ENCODE data around the gene F2RL2.

The F2RL2 gene, protein sequence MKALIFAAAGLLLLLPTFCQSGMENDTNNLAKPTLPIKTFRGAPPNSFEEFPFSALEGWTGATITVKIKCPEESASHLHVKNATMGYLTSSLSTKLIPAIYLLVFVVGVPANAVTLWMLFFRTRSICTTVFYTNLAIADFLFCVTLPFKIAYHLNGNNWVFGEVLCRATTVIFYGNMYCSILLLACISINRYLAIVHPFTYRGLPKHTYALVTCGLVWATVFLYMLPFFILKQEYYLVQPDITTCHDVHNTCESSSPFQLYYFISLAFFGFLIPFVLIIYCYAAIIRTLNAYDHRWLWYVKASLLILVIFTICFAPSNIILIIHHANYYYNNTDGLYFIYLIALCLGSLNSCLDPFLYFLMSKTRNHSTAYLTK

GRCh38 chr5:76622973-76623596, at the start of gene F2RL2:
F2RL2 (minus strand) TSS chr5:76623403; CDS start chr5:76623230, 173 bp downstream.
- DNase-seq, result no peak
- intact Hi-C loops (cut with DNase I), result no loop called here

- intact Hi-C loops (cut with DNase I), result no loop called here
- DNase-seq, result no peak
Observed at GRCh38 chr5:76672242-76672641, 49.0 kb upstream of the F2RL2 start.

DNA sequence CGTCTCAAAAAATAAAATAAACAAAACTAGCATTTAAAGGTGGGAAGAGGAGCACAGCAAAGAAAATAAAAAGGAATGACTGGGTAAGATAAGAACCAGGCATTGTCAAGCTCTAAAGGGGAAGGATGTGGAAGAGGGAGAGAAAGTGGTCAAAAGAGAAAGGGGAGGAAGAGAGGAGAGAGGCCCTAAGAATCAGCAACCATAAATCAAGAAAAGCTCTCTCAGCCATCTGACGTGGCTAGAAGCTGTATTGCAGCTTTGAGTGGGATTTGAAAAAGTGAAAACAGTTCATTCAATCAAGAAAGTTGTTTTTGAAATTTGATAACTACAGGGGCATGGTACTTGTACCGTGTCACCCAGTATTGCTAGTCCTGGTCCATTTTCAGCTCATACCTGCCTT, 47.3 kb upstream of the F2RL2 start:
- intact Hi-C loops (cut with DNase I), result no loop called here
- DNase-seq, result no peak

GRCh38 chr5:76669245-76669644, 46.0 kb upstream of the F2RL2 start:
- intact Hi-C loops (cut with DNase I), result no loop called here
- DNase-seq, result no peak

DNA sequence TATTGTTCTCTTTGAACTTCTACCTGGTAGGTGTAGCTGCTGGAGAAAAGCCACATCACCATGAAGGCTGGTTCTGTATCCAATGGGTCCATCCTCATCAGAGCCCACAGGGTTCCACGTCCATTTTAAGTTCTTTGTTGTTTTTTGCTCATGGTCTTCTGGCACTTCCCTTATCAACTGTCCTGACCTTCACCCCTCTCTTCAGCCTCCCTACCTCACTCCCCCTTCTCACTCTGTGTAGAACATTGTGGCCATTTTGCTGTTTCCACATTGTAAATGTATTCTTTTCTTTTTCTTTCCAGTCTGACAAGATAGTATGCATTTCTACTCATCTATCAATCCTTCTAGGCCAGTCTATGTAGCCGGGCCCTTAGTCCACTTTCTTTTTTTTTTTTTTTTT, 44.3 kb upstream of the F2RL2 start:
- no peak for DNase-seq
- intact Hi-C loops (cut with DNase I), result no loop called here

- DNase-seq, result no peak
- intact Hi-C loops (cut with DNase I), result no loop called here
Observed at GRCh38 chr5:76664079-76664478, 40.9 kb upstream of the F2RL2 start.

- intact Hi-C loops (cut with DNase I), result no loop called here
- DNase-seq, result no peak
Observed at GRCh38 chr5:76663573-76663972, 40.4 kb upstream of the F2RL2 start.

- DNase-seq, result no peak
- intact Hi-C loops (cut with DNase I), result no loop called here
Observed at GRCh38 chr5:76662521-76662920, 39.3 kb upstream of the F2RL2 start.

GRCh38 chr5:76660360-76660759, 37.2 kb upstream of the F2RL2 start:
- intact Hi-C loops (cut with DNase I), result no loop called here
- DNase-seq, result no peak

GRCh38 chr5:76657683-76658311, 34.6 kb upstream of the F2RL2 start:
- DNase-seq, result no peak
- intact Hi-C loops (cut with DNase I), result no loop called here

GRCh38 chr5:76657091-76657490, 33.9 kb upstream of the F2RL2 start:
- intact Hi-C loops (cut with DNase I), result no loop called here
- no peak for DNase-seq

- intact Hi-C loops (cut with DNase I), result no loop called here
- no peak for DNase-seq
Observed at GRCh38 chr5:76652809-76653414, 29.7 kb upstream of the F2RL2 start.

DNA sequence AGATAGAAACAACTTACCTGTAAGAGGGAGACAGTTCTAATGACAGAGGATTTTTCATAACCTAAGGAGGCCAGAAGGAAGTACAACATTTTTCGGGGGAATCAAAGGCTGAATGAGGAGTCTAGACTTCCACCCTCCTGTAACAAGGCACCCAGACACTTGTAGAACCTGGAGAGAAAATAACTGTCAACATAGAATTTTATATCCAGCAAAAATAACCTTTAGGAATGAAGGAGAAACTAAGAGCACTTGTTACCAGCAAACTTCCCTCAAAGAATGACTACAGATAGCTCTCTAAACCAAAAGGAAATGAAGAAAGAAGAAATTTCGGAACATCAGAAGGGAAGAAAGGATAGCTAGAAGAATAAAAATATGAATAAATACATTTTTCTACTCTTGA, 25.9 kb upstream of the F2RL2 start:
- DNase-seq, result no peak
- intact Hi-C loops (cut with DNase I), result no loop called here

DNA sequence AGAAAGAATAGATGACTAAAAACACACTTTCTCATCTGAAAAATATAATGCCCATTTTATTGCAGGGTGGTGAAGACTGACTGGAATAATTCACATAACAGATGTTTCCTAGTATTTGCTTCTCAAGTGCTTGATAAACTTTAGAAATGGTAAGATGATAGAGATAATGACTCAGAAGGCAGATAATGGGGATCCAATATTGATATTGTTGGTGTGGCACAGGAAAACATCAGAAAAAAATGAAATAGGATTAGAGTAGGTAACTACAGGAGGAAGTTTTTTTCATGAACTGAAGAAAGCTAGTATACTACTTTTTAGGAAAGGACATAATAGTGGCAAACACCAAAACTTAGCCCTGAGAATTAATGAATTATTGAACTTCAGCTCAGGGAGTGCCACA, 20.2 kb upstream of the F2RL2 start:
- DNase-seq, result no peak
- intact Hi-C loops (cut with DNase I), result no loop called here

GRCh38 chr5:76642390-76643040, 19.3 kb upstream of the F2RL2 start:
- intact Hi-C loops (cut with DNase I), result no loop called here
- no peak for DNase-seq

DNA sequence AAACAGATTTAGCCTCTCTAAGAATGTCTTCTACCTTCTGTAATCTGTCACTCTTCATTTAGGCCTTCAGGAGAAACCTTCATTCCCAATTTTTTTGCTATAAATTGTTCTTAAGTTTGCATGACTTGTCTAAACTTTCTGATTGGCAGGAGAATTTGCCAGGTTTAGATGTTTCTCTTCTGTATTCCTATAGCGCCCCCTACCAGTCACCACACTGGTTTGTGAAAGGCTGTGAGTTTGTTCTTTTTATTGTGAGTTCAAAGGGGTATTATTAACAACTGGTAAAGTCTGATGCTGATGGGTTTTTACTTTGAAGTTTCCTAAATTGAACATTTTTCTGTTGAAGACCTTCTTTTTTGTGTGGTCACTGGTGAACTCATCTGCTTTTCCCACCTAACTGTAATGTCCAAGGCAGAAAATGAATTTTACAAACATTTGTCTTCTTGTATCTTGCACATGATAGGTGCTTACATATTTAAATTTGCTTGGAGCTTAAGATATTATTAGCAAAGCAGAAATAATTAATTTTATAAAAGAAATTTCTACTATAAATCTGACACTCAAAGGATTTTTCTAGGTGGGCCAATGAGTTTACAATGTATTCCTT, 18.4 kb upstream of the F2RL2 start:
- peak in 3 of 10 donors; percentile 17 to 26 (median 25) for DNase-seq
- intact Hi-C loops (cut with DNase I), result no loop called here

DNA sequence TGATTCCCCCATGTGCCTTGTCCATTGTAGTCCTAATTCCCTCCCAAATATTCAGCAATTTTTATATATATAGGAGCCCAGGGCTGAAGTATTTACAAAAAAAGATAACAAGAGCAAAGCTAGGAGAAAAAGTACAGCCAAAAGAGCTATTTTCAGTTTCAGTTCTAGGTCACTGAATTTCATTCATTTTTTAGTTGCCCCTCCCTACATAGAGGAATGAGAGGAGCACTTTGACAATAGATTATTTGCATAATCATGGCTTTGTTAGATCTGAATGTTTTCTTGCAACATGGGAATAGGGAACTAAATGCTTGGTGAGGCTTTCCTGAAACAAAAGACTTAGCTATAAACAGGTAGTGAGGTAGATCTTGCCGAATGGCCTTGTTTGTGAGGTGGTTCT, 15.3 kb upstream of the F2RL2 start:
- DNase-seq, result no peak
- intact Hi-C loops (cut with DNase I), result no loop called here

DNA sequence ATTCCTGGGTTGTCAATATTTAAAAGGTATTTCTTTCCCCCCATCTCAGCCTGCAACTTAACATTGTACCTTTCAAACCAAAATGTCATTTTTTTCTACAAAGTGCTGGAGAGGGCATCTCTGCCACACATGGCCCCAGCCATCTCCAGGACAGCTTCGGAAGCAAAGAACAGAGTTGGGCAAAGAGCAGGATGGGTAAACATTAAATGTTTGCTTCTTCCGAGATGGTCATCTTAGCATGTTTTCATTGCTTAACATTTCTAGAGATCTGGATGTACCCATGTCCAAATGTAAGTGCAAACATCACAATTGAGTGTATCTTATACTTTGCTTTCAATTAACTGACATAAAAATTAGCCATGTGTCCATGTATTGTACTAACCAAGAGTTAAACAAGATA, 14.3 kb upstream of the F2RL2 start:
- no peak for DNase-seq
- intact Hi-C loops (cut with DNase I), result no loop called here

DNA sequence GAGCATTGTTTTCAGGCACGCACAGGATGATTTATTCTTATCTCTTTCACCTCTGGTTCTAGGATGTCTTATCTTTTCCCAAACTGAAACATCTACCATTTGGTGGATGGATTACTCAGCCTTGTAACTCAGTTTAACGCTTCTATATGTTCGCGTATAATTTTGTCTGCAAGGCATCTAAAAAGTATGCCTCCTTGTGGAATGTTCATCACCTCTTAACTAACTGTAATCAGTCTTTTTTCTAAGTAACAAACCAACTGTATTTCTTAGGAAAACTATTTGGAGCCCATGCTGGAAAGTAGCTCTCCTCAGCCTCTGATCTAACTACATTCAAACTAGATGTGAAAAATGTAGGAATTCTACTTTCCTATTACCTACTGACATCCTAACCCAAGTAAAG, 11.5 kb upstream of the F2RL2 start:
- intact Hi-C loops (cut with DNase I), result no loop called here
- DNase-seq, result no peak

DNA sequence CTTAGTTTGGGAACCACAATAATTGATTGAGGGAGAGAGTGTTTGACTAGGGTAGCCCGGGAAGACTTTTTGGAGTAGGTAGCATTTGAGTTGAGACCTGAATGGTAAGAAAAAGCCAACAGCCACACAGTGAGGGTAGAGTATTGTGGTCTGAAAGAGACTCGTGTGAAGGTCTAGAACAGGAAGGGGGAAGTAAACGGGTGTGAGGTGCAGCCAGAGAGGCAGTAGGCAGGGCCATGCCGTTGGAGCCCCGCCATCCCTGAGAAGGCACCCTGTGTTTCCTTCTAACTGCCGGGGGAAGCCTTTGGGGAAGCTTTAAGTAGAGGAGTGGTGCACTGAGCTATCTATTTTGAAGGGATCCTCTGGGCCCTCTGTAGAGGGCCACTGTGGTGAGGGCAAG, 3.5 kb upstream of the F2RL2 start:
- intact Hi-C loops (cut with DNase I), result no loop called here
- no peak for DNase-seq
